ENCODE results near the gene GRIK4. TPM values are rescaled to one million over a fixed set of nuclear protein-coding genes. Genes with fewer than 3 reads are reported as not detected.
"Not testable (repeated sequence)": the region's sequence is repeated elsewhere in the genome, so short reads cannot be mapped to it uniquely, and the experiment has no call there.

GRIK4 gene
- total and polyA plus RNA-seq, 2 experiments from 2014 or later, result not detected

DNA sequence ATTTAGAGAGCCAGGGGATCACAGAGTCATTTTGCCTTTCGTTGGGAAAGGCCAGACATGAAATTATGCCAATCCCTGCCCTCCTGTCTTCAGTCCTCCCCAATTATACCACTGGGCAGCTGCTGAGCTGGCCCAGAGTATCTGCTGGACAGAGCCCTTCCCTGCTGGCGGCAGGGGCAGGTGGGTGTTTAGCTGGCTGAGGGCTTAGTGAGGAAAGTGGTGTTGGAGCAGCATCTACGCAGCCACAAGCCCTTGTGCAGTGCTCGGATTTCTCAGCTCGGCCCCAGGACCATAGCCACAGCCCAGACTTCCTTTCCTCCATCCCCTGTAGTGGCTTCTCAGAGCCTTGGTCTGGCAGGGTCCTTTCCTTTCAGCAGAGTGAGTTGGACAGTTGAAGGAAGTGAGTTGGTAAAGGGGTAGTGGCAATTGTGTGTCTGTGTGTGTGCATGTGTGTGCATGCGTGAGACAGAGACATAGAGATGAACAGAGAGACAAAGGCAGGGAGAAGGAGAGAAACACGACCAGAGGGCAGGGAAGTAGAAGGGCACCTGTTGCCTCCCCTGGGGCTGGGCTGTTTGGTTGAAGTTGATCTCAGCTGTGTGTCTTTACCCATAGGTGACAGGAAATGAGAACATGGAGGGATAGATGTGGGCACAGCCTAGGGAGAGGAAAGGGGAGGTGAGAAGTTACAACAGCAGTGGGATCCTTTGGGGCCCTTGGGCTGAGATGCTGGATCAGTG, 66.2 kb downstream of the GRIK4 start:
- Histone ChIP-seq H3K27ac (no peak overlapping the region), H3K79me2 (ENCODE audit: insufficient read depth) (no peaks in the 10 kb centered on the region), H3K4me2 (ENCODE audit: unreplicated experiment) (no peak overlapping the region), H3F3A (ENCODE audit: insufficient read depth) (no peaks in the 10 kb centered on the region), H3K9me2 (ENCODE audit: insufficient read depth) (no peaks in the 10 kb centered on the region), H3K9me3 (ENCODE audit: low read depth) (no peaks in the 10 kb centered on the region), H4K20me1 (ENCODE audit: insufficient read depth) (no peaks in the 10 kb centered on the region), H3K36me3 (ENCODE audit: low read depth) (no peaks in the 10 kb centered on the region), H3K4me1 (ENCODE audit: insufficient read depth) (no peaks in the 10 kb centered on the region), H3K4me3 (no peak overlapping the region), H3K27me3 (replicated peaks; ENCODE audit: insufficient read depth) (peaks cover 53% of the 10 kb centered on the region), H2AFZ (no peak overlapping the region), H3K9ac (no peak overlapping the region)
- WGBS, 2 experiments (ENCODE audit: low coverage in 1 of 2, low lambda C conversion rate in 2 of 2, missing lambda C conversion rate in 2 of 2), result 45 to 50% methylated on average over 7 of the region's 7 CpGs
- DNase-seq, result no peak
- no peak for TF ChIP-seq EZH2phosphoT487 (IDR thresholded peaks at IDR 0.05; ENCODE audit: insufficient read depth, low read depth)
- TF ChIP-seq EZH2 (IDR thresholded peaks at IDR 0.05; ENCODE audit: insufficient read depth, poor library complexity, severe bottlenecking), result no peak
- in situ Hi-C loops (cut with MboI), result no loop called here

DNA sequence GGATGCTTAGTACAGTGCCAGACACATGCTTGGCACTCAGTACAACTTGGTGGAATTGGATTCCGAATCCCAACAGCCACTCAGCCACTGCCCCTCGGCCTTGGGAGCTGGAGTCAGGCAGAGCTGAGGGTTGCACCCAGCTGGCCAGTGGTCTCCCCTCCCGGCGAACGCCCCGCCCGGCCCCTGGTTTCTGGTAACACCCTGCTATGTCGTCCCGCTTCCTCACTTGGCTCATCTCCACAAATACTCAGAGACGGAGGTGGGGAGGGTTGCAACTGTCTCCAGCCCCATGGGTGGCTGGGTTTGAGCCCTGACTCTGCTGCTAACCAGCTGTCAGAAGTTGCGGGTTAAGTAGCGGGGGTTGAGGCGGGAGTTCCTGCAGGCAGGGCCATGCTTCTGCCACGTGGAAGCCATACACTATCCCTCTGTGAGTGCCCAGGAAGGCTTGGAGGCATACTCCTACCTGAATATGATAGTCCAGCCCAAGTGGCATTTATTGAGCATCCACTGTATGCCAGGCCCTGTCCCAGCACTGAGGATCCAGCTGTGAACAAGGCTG, 67.1 kb downstream of the GRIK4 start:
- no peak overlapping the region for H3K4me2 ChIP-seq (ENCODE audit: unreplicated experiment)
- H3K27ac ChIP-seq, result no peak overlapping the region
- H3K4me1 ChIP-seq (ENCODE audit: insufficient read depth), result no peaks in the 10 kb centered on the region
- TF ChIP-seq EZH2 (IDR thresholded peaks at IDR 0.05; ENCODE audit: insufficient read depth, poor library complexity, severe bottlenecking) (no peak), EZH2phosphoT487 (IDR thresholded peaks at IDR 0.05; ENCODE audit: insufficient read depth, low read depth) (no peak)
- no peak overlapping the region for H3K4me3 ChIP-seq
- no peaks in the 10 kb centered on the region for H3K79me2 ChIP-seq (ENCODE audit: insufficient read depth)
- H4K20me1 ChIP-seq (ENCODE audit: insufficient read depth), result no peaks in the 10 kb centered on the region
- H3K27me3 ChIP-seq (replicated peaks; ENCODE audit: insufficient read depth), result peaks cover 53% of the 10 kb centered on the region
- H3K9me2 ChIP-seq (ENCODE audit: insufficient read depth), result no peaks in the 10 kb centered on the region
- H3K9me3 ChIP-seq (ENCODE audit: low read depth), result no peaks in the 10 kb centered on the region
- H2AFZ ChIP-seq, result no peak overlapping the region
- no peak overlapping the region for H3K9ac ChIP-seq
- no peaks in the 10 kb centered on the region for H3K36me3 ChIP-seq (ENCODE audit: low read depth)
- no peaks in the 10 kb centered on the region for H3F3A ChIP-seq (ENCODE audit: insufficient read depth)
- 12 to 17% methylated on average over 7 to 14 of the region's 14 CpGs for WGBS, 2 experiments (ENCODE audit: low coverage in 1 of 2, low lambda C conversion rate in 2 of 2, missing lambda C conversion rate in 2 of 2)
- in situ Hi-C loops (cut with MboI), result no loop called here
- no peak for DNase-seq

DNA sequence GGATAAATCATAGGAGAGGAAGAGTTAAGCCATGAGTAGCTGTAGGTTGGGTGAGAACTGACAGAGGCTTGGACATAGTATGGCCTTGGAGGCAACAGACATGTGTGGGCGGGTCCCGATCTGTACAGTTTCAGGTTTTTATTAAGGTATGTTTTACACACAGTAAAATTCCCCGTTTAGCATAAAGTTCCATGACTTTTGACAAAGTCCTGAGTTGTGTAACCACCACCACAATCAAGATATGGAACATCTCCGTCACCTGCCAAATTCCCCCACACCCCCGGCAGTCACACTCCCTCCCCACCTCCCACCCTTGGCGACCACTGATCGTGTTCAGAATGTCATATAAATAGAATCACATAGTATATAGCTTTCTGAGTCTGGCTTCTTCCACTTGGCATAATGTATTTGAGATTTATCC, 68.1 kb downstream of the GRIK4 start:
- DNase-seq, result no peak
- Histone ChIP-seq H3K4me2 (ENCODE audit: unreplicated experiment) (no peak overlapping the region), H2AFZ (no peak overlapping the region), H3K9me3 (ENCODE audit: low read depth) (no peaks in the 10 kb centered on the region), H4K20me1 (ENCODE audit: insufficient read depth) (no peaks in the 10 kb centered on the region), H3F3A (ENCODE audit: insufficient read depth) (no peaks in the 10 kb centered on the region), H3K9ac (no peak overlapping the region), H3K4me1 (ENCODE audit: insufficient read depth) (no peaks in the 10 kb centered on the region), H3K27me3 (replicated peaks; ENCODE audit: insufficient read depth) (peaks cover 53% of the 10 kb centered on the region), H3K27ac (no peak overlapping the region), H3K79me2 (ENCODE audit: insufficient read depth) (no peaks in the 10 kb centered on the region), H3K9me2 (ENCODE audit: insufficient read depth) (no peaks in the 10 kb centered on the region), H3K4me3 (no peak overlapping the region), H3K36me3 (ENCODE audit: low read depth) (no peaks in the 10 kb centered on the region)
- TF ChIP-seq EZH2phosphoT487 (IDR thresholded peaks at IDR 0.05; ENCODE audit: insufficient read depth, low read depth) (no peak), EZH2 (IDR thresholded peaks at IDR 0.05; ENCODE audit: insufficient read depth, poor library complexity, severe bottlenecking) (no peak)
- in situ Hi-C loops (cut with MboI), result no loop called here
- 27 to 35% methylated on average over 7 of the region's 7 CpGs for WGBS, 2 experiments (ENCODE audit: low coverage in 1 of 2, low lambda C conversion rate in 2 of 2, missing lambda C conversion rate in 2 of 2)

DNA sequence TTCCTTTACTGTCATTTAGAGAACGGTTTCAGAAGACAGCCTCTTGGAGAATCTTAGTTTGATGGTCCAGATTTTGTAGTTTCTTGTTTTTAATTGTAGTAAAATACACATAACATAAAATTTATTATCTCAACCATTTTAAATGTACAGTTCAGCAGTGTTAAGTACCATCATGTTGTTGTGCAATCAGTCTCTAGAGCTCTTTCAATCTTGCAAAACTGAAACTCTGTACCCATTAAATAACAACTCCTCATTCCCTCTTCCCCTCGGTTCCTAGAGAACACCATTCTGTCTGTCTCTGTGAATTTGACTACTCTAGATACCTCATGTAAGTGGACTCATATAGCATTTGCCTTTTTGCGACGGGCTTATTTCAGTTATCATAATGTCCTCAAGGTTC, 69.8 kb downstream of the GRIK4 start:
- no peaks in the 10 kb centered on the region for H3K4me1 ChIP-seq (ENCODE audit: insufficient read depth)
- H3K9me3 ChIP-seq (ENCODE audit: low read depth), result no peaks in the 10 kb centered on the region
- no peak overlapping the region for H3K4me2 ChIP-seq (ENCODE audit: unreplicated experiment)
- no peak for DNase-seq
- H3K79me2 ChIP-seq (ENCODE audit: insufficient read depth), result no peaks in the 10 kb centered on the region
- H3F3A ChIP-seq (ENCODE audit: insufficient read depth), result no peaks in the 10 kb centered on the region
- in situ Hi-C loops (cut with MboI), result no loop called here
- no peak overlapping the region for H3K27ac ChIP-seq
- no peak overlapping the region for H3K4me3 ChIP-seq
- no peaks in the 10 kb centered on the region for H3K36me3 ChIP-seq (ENCODE audit: low read depth)
- H4K20me1 ChIP-seq (ENCODE audit: insufficient read depth), result no peaks in the 10 kb centered on the region
- no peak overlapping the region for H2AFZ ChIP-seq
- WGBS, 2 experiments (ENCODE audit: low coverage in 1 of 2, low lambda C conversion rate in 2 of 2, missing lambda C conversion rate in 2 of 2), result 58 to 59% methylated on average over 4 of the region's 4 CpGs
- TF ChIP-seq EZH2 (IDR thresholded peaks at IDR 0.05; ENCODE audit: insufficient read depth, poor library complexity, severe bottlenecking), result no peak
- no peak for TF ChIP-seq EZH2phosphoT487 (IDR thresholded peaks at IDR 0.05; ENCODE audit: insufficient read depth, low read depth)
- H3K9me2 ChIP-seq (ENCODE audit: insufficient read depth), result no peaks in the 10 kb centered on the region
- H3K27me3 ChIP-seq (replicated peaks; ENCODE audit: insufficient read depth), result peaks cover 49% of the 10 kb centered on the region
- no peak overlapping the region for H3K9ac ChIP-seq

DNA sequence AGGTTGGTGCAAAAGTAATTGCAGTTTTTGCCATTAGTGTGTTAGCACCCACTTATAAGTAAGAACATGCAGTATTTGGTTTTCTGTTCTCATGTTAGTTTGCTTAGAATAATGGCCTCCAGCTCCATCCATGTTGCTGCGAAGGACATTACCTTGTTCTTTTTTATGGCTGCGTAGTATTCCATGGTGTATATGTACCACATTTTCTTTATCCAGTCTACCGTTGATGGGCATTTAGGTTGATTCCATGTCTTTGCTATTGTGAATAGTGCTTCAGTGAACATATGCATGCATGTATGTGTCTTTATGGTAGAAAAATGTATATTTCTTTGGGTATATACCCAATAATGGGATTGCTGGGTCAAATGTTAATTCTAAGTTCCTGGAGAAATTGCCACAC, 71.0 kb downstream of the GRIK4 start:
- H3K27ac ChIP-seq; H3K4me3 ChIP-seq; H3K9me3 ChIP-seq (ENCODE audit: low read depth); DNase-seq; H3F3A ChIP-seq (ENCODE audit: insufficient read depth); H3K9me2 ChIP-seq (ENCODE audit: insufficient read depth); H3K4me1 ChIP-seq (ENCODE audit: insufficient read depth); H3K9ac ChIP-seq; H3K36me3 ChIP-seq (ENCODE audit: low read depth); H3K4me2 ChIP-seq (ENCODE audit: unreplicated experiment); in situ Hi-C loops (cut with MboI); H4K20me1 ChIP-seq (ENCODE audit: insufficient read depth); H3K79me2 ChIP-seq (ENCODE audit: insufficient read depth); H2AFZ ChIP-seq: not testable (repeated sequence)
- 74 to 81% methylated on average over 3 of the region's 3 CpGs for WGBS, 2 experiments (ENCODE audit: low coverage in 1 of 2, low lambda C conversion rate in 2 of 2, missing lambda C conversion rate in 2 of 2)
- peaks cover 46% of the 10 kb centered on the region for H3K27me3 ChIP-seq (replicated peaks; ENCODE audit: insufficient read depth)
